Measurements from ENCODE around the gene ARHGAP44.

Gene ARHGAP44

DNA sequence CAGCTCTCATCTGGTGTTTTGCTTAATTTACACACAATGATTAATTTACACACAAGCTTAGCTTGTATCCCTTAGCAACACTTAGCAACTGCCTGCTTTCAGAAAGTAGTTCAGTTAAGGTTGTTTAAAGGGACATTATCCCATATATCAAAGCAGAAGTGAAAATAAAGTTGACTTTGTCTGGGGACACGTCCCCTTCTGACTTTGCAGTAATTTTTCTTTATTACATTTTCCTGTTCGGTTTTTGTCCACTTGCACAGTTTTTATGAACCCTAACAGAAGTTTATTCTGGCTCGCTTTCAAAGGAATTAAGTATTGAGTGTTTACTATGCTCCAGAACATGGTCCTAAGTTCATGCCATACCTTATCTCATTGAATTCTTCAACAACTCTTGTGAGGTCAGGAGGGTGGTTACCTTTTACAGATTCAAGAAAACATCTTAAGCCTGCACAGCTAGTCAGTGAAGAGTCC lies 41.5 kb downstream of the ARHGAP44 start:
- no peaks in the 10 kb centered on the region for H3K4me1 ChIP-seq (ENCODE audit: control insufficient read depth in 1 of 2, insufficient read depth in 2 of 2, low read length in 2 of 2)
- no peaks in the 10 kb centered on the region for H3K79me1 ChIP-seq (ENCODE audit: low read length)
- no peak overlapping the region for H4K12ac ChIP-seq (ENCODE audit: low read depth, low read length)
- no peaks in the 10 kb centered on the region for H3K27me3 ChIP-seq (ENCODE audit: insufficient read depth, low read length)
- no peak overlapping the region for H2AK5ac ChIP-seq (ENCODE audit: low read length)
- no peak overlapping the region for H2BK120ac ChIP-seq (ENCODE audit: insufficient read depth, low read length, poor library complexity)
- no peak overlapping the region for H3K14ac ChIP-seq (ENCODE audit: low read length)
- H3K27ac ChIP-seq (ENCODE audit: low read depth, low read length), result no peak overlapping the region
- H2BK12ac ChIP-seq (ENCODE audit: low read length), result no peak overlapping the region
- H4K8ac ChIP-seq (ENCODE audit: low read depth, low read length), result no peak overlapping the region
- no peak overlapping the region for H2AFZ ChIP-seq (ENCODE audit: insufficient read depth, low read length, poor library complexity)
- no peak for DNase-seq
- H4K91ac ChIP-seq (ENCODE audit: low read depth, low read length), result no peak overlapping the region
- no peak overlapping the region for H3K9ac ChIP-seq (ENCODE audit: low read length)
- no peak overlapping the region for H3K4me3 ChIP-seq (ENCODE audit: low read depth, low read length)
- H3K36me3 ChIP-seq (ENCODE audit: control insufficient read depth in 1 of 2, insufficient read depth in 2 of 2, low read length in 2 of 2), result no peaks in the 10 kb centered on the region
- no CpG with 5 or more reads among the region's 3 CpGs for WGBS (ENCODE audit: extremely low coverage, insufficient coverage, insufficient read length)
- H3K18ac ChIP-seq (ENCODE audit: low read length), result no peak overlapping the region
- peaks cover 3% of the 10 kb centered on the region for H3K9me3 ChIP-seq (ENCODE audit: insufficient read depth, low read depth, low read length)
- H3K79me2 ChIP-seq (ENCODE audit: control insufficient read depth, insufficient read depth, low read length, poor library complexity), result no peaks in the 10 kb centered on the region
- H3K4ac ChIP-seq (ENCODE audit: low read depth, low read length), result no peak overlapping the region
- H3K23ac ChIP-seq (ENCODE audit: low read length), result no peak overlapping the region
- no peak overlapping the region for H2BK5ac ChIP-seq (ENCODE audit: low read depth, low read length, poor library complexity)
- H3K4me2 ChIP-seq (ENCODE audit: low read length), result no peak overlapping the region

DNA sequence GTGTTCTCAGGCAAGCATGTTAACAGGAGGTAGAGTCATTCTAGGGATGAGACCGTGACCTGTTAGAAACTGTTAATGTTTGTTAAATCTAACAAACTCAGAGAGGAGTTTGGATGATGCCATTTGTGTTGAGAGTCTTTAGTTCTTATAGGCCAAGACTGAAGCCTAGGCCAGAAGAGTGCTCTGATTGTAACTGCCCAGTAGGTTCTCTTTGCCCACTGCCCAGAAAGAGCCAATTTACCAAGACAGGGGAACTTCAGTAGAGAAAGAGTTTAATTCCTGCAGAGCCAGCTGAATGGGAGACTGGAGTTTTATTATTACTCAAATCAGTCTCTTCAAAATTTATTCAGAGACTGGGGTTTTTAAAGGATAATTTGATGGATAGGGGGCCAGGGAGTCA lies 42.5 kb downstream of the ARHGAP44 start:
- no peaks in the 10 kb centered on the region for H3K4me1 ChIP-seq (ENCODE audit: control insufficient read depth in 1 of 2, insufficient read depth in 2 of 2, low read length in 2 of 2)

DNA sequence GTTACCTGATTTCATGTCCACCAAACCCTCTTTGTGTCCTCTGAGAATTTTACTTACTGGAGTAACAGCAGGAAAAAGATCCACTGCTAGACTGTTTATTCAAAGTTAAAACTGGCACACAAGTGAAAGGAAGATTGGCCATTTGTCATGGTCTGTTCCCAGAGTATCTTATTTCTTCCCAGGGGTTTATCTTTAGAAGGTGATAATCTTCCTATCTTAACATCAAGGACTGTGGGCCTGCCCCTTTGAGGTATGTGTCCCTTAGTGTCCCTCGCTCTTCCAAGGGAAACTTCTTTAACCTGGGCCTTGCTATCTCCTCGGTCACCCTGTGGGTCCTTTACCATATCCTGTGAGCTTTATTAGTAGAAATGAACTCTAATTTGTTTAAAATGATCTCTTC lies 49.7 kb downstream of the ARHGAP44 start:
- no peaks in the 10 kb centered on the region for H3K4me1 ChIP-seq (ENCODE audit: control insufficient read depth in 1 of 2, insufficient read depth in 2 of 2, low read length in 2 of 2)
- no peak overlapping the region for H2AFZ ChIP-seq (ENCODE audit: insufficient read depth, low read length, poor library complexity)
- H4K8ac ChIP-seq (ENCODE audit: low read depth, low read length), result no peak overlapping the region
- no peak overlapping the region for H3K23ac ChIP-seq (ENCODE audit: low read length)
- peaks cover 2% of the 10 kb centered on the region for H3K9me3 ChIP-seq (ENCODE audit: insufficient read depth, low read depth, low read length)
- no peak overlapping the region for H4K91ac ChIP-seq (ENCODE audit: low read depth, low read length)
- H2BK120ac ChIP-seq (ENCODE audit: insufficient read depth, low read length, poor library complexity), result no peak overlapping the region
- H3K4ac ChIP-seq (ENCODE audit: low read depth, low read length), result no peak overlapping the region
- no peak overlapping the region for H2AK5ac ChIP-seq (ENCODE audit: low read length)
- H3K79me2 ChIP-seq (ENCODE audit: control insufficient read depth, insufficient read depth, low read length, poor library complexity), result no peaks in the 10 kb centered on the region
- H3K18ac ChIP-seq (ENCODE audit: low read length), result no peak overlapping the region
- no peak overlapping the region for H2BK5ac ChIP-seq (ENCODE audit: low read depth, low read length, poor library complexity)
- no peaks in the 10 kb centered on the region for H3K27me3 ChIP-seq (ENCODE audit: insufficient read depth, low read length)
- H3K4me3 ChIP-seq (ENCODE audit: low read depth, low read length), result no peak overlapping the region
- H3K4me2 ChIP-seq (ENCODE audit: low read length), result no peak overlapping the region
- H3K9ac ChIP-seq (ENCODE audit: low read length), result no peak overlapping the region
- no peaks in the 10 kb centered on the region for H3K36me3 ChIP-seq (ENCODE audit: control insufficient read depth in 1 of 2, insufficient read depth in 2 of 2, low read length in 2 of 2)
- no peaks in the 10 kb centered on the region for H3K79me1 ChIP-seq (ENCODE audit: low read length)
- H4K12ac ChIP-seq (ENCODE audit: low read depth, low read length), result no peak overlapping the region
- H3K27ac ChIP-seq (ENCODE audit: low read depth, low read length), result no peak overlapping the region
- no peak for DNase-seq
- WGBS (ENCODE audit: extremely low coverage, insufficient coverage, insufficient read length), result no CpG with 5 or more reads among the region's 2 CpGs
- no peak overlapping the region for H2BK12ac ChIP-seq (ENCODE audit: low read length)
- H3K14ac ChIP-seq (ENCODE audit: low read length), result no peak overlapping the region

More for the DNA sequence above, 42.5 kb downstream of the ARHGAP44 start:
- no peaks in the 10 kb centered on the region for H3K36me3 ChIP-seq (ENCODE audit: control insufficient read depth in 1 of 2, insufficient read depth in 2 of 2, low read length in 2 of 2)
- DNase-seq, result no peak
- H3K23ac ChIP-seq (ENCODE audit: low read length), result no peak overlapping the region
- no peaks in the 10 kb centered on the region for H3K79me2 ChIP-seq (ENCODE audit: control insufficient read depth, insufficient read depth, low read length, poor library complexity)
- no peak overlapping the region for H3K4me3 ChIP-seq (ENCODE audit: low read depth, low read length)
- WGBS (ENCODE audit: extremely low coverage, insufficient coverage, insufficient read length), result no CpG with 5 or more reads among the region's 1 CpG
- H3K27ac ChIP-seq (ENCODE audit: low read depth, low read length), result no peak overlapping the region
- H2BK5ac ChIP-seq (ENCODE audit: low read depth, low read length, poor library complexity), result no peak overlapping the region
- no peak overlapping the region for H3K18ac ChIP-seq (ENCODE audit: low read length)
- no peak overlapping the region for H3K4ac ChIP-seq (ENCODE audit: low read depth, low read length)
- H3K4me2 ChIP-seq (ENCODE audit: low read length), result no peak overlapping the region
- no peak overlapping the region for H4K12ac ChIP-seq (ENCODE audit: low read depth, low read length)
- H3K9me3 ChIP-seq (ENCODE audit: insufficient read depth, low read depth, low read length), result peaks cover 3% of the 10 kb centered on the region
- no peaks in the 10 kb centered on the region for H3K79me1 ChIP-seq (ENCODE audit: low read length)
- no peaks in the 10 kb centered on the region for H3K27me3 ChIP-seq (ENCODE audit: insufficient read depth, low read length)
- no peak overlapping the region for H2BK120ac ChIP-seq (ENCODE audit: insufficient read depth, low read length, poor library complexity)
- no peak overlapping the region for H2AFZ ChIP-seq (ENCODE audit: insufficient read depth, low read length, poor library complexity)
- H4K91ac ChIP-seq (ENCODE audit: low read depth, low read length), result no peak overlapping the region
- no peak overlapping the region for H2AK5ac ChIP-seq (ENCODE audit: low read length)
- no peak overlapping the region for H3K9ac ChIP-seq (ENCODE audit: low read length)
- H3K14ac ChIP-seq (ENCODE audit: low read length), result no peak overlapping the region
- H4K8ac ChIP-seq (ENCODE audit: low read depth, low read length), result no peak overlapping the region
- H2BK12ac ChIP-seq (ENCODE audit: low read length), result no peak overlapping the region

DNA sequence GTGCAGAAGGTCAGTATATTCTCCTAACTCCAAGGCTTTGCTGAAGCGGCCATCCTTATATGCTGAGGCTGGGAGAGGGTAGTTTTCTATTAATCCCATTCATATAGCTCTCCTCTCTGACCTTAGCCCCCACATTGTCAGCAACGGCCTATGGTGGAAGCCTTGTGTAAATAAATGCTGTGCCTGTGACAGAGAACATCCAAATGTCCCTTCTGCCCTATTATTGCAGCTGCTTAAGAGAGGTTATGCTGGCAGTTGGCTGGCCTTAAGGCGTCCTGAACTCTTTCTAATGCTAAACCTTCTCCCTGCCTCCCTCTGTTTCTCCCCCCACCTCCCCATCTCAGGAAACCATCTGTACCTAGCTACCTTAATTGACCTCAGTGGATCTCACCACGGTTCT lies 53.6 kb downstream of the ARHGAP44 start:
- Histone ChIP-seq H4K12ac (ENCODE audit: low read depth, low read length) (no peak overlapping the region), H3K9me3 (ENCODE audit: insufficient read depth, low read depth, low read length) (peaks cover 2% of the 10 kb centered on the region), H3K4me2 (ENCODE audit: low read length) (no peak overlapping the region), H3K4me3 (ENCODE audit: low read depth, low read length) (no peak overlapping the region), H2AK5ac (ENCODE audit: low read length) (no peak overlapping the region), H3K36me3 (ENCODE audit: control insufficient read depth in 1 of 2, insufficient read depth in 2 of 2, low read length in 2 of 2) (no peaks in the 10 kb centered on the region), H3K18ac (ENCODE audit: low read length) (no peak overlapping the region), H3K27ac (ENCODE audit: low read depth, low read length) (no peak overlapping the region), H3K79me1 (ENCODE audit: low read length) (no peaks in the 10 kb centered on the region), H2BK12ac (ENCODE audit: low read length) (no peak overlapping the region), H4K91ac (ENCODE audit: low read depth, low read length) (no peak overlapping the region), H2BK120ac (ENCODE audit: insufficient read depth, low read length, poor library complexity) (no peak overlapping the region), H3K79me2 (ENCODE audit: control insufficient read depth, insufficient read depth, low read length, poor library complexity) (no peaks in the 10 kb centered on the region), H3K4ac (ENCODE audit: low read depth, low read length) (no peak overlapping the region), H3K4me1 (ENCODE audit: control insufficient read depth in 1 of 2, insufficient read depth in 2 of 2, low read length in 2 of 2) (no peaks in the 10 kb centered on the region), H3K27me3 (ENCODE audit: insufficient read depth, low read length) (no peaks in the 10 kb centered on the region), H2AFZ (ENCODE audit: insufficient read depth, low read length, poor library complexity) (no peak overlapping the region), H2BK5ac (ENCODE audit: low read depth, low read length, poor library complexity) (no peak overlapping the region), H3K14ac (ENCODE audit: low read length) (no peak overlapping the region), H3K23ac (ENCODE audit: low read length) (no peak overlapping the region), H4K8ac (ENCODE audit: low read depth, low read length) (no peak overlapping the region), H3K9ac (ENCODE audit: low read length) (no peak overlapping the region)
- no peak for DNase-seq
- WGBS (ENCODE audit: extremely low coverage, insufficient coverage, insufficient read length), result no CpG with 5 or more reads among the region's 4 CpGs
